Fibroblast of skin of right quadriceps (primary cell): Measurements from ENCODE around the gene ANKRD60.

Experiments
- DNase-seq: peaks from one replicate; pipeline ENCODE4 v3.0.0-alpha.2; 2013

The ANKRD60 gene, protein sequence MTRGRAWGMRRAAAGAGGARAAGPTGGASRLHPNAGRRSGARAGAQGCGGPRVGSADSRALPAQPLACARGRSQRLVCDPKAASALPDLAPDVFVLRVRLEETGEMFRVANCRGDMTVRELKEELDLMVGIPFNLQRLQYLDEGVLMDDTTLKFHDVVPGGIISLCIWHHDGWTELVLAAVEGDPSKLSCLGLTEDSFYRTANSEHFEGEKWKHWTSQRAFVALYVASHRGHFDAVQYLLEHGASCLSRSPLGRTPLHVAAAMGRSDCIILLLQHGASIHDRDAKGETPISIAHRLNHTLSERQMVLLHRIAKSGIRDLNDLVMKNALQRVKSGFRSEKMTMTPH

GRCh38 chr20:58228484-58229197 lies at the start of gene ANKRD60:
Gene ANKRD60 (minus strand): TSS chr20:58228653. CDS start chr20:58228653, 0 bp downstream.
- peak; percentile 64 for DNase-seq

- DNase-seq: no peak
Measured at GRCh38 chr20:58277578-58278472, 49.4 kb upstream of the ANKRD60 start.

DNA sequence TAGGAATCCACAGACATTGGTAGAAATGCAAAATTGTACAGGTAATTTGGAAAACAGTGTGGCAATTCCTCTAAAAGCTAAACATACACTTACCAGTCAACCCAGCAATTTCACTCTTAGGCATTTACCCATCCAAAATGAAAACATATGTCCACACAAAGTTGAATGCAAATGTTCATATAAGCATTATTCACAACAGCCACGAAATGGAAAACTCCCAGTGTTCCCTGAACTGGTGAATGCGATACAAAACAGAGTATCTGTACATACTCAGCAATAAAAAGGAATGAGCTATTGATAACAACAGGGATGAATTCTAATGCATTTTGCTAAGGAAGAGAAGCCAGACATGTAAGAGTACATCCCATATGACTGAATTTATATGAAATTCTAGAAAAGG lies 48.7 kb upstream of the ANKRD60 start:
- DNase-seq: no peak

DNA sequence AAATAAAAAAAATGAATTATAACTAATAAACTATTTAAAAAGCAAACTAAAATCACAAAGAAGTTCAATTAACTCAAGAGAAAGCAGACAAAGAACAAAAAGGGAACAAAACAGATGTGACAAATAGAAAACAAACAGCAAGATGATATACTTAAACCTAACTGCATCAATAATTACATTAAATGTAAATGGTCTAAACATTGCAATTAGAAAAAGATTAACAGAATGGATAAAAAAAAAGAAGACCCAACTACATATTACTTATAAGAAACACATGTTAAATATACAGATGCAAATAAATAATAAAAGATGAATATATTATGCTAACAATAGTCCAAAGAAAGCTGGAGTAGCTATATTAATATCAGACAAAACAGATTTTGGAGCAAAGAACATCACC lies 45.9 kb upstream of the ANKRD60 start:
- DNase-seq: no peak

GRCh38 chr20:58271606-58272351 lies 43.3 kb upstream of the ANKRD60 start:
- DNase-seq: peak; percentile 32

- no peak for DNase-seq
Measured at GRCh38 chr20:58268936-58269619, 40.6 kb upstream of the ANKRD60 start.

- no peak for DNase-seq
Measured at GRCh38 chr20:58268421-58268821, 40.0 kb upstream of the ANKRD60 start.

DNA sequence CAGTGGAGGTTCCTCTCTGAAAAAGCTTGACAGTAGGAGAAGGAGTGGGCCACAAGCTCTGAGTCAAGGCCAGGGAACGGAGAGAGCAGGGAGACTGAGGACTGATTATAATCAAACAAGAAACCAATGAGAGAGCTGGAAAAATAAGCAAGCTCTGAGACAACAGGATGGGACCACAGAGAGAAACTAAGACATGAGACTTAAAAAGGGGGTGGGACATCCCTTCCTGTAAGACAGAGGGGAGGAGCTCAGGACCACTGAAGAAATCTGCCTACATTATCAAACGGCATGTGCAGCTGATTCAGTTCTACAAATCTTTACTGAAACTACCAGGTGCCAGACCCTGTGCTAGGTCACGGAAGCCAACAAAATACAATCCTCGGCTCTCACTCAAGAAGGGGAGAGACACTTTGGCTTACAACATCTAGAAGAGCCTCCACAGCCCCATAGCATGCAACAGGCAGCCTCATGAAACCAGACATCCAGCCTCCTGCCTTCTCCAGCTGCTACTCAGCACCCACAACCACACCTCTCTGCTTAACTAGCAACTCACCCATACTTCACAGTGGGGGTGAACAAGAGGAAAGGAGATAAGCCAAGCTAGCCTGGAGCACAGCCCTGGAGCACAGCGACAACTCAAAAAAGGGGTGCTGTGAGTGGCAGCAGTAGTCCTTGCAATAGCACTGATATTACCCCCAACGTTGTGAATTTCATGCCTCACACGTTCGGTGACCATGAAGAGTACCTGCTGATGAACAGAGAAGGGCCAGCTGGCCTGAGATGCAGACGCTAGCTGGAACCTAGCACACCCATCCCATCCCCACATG lies 39.1 kb upstream of the ANKRD60 start:
- DNase-seq: no peak

DNA sequence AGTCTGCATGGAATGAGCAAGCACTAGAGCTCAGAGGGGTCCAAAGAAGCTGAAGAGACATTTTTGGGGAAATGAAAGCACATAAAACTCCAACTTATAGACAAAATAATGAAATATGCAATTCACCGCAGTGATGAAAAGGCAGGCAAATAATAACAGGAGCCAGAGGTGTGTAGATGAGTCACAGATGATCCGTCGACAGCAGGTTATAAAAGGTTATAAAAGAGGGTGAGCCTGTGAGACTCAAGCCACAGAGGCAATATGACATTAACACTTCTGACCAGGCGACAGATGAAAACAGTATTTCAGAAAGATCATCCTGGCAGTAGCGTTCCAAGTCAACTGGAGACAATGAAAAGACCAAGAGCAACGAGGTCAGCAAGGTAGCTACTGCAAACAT lies 35.8 kb upstream of the ANKRD60 start:
- DNase-seq: no peak

- no peak for DNase-seq
Measured at GRCh38 chr20:58261660-58262059, 33.2 kb upstream of the ANKRD60 start.

DNA sequence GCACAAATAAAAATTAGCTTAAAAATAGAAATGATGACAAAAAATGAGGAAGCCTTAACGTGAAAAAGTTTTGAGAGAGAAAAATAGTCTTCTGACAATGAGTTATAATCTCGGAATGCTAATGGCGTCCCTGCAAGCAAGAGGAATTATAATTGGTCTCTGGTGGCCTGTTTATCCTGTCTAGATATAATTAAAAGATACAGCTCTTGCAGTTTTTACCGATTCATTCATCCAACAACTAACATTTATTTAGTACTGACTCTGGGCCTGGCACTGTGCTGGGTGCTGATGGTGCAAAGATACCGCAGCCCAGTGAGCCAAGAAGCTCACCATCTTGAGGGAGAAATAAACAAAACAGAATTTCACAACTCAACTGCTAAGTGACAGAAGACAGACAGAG lies 31.6 kb upstream of the ANKRD60 start:
- DNase-seq: peak; percentile 31

DNA sequence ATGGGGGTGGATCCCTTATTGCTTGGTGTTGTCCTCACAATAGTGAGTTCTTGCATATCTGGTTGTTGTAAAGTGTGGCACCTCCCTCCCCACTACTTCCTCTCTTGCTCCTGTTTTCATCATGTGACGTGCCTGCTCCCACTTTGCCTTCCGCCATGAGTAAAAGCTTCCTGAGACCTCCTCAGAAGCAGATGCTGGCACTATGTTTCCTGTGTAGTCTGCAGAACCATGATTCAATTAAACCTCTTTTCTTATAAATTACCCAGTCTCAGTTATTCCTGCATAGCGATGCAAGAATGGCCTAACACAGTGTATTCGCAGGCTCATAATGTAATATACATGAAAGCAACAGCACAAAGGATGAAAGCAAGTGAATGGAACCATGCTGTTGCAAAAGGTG lies 28.4 kb upstream of the ANKRD60 start:
- no peak for DNase-seq

DNA sequence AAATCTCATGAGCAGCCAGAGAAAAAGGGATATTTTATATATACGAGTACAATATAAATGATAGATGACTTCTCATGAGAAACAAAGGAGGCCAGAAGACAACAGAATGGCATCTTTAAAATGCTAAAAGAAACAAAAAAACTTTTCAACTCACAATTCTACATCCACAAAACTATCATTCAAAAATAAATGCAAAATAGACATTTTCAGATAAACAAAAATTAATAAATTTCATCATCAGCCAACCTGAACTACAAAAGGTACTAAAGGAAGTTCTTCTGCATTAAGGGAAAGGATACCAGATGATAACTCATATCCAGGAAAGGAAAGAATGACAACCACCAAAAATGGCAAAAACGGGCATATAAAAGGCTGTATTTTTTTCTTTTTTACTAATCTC lies 27.9 kb upstream of the ANKRD60 start:
- no peak for DNase-seq

GRCh38 chr20:58254890-58255289 lies 26.4 kb upstream of the ANKRD60 start:
- DNase-seq: no peak

DNA sequence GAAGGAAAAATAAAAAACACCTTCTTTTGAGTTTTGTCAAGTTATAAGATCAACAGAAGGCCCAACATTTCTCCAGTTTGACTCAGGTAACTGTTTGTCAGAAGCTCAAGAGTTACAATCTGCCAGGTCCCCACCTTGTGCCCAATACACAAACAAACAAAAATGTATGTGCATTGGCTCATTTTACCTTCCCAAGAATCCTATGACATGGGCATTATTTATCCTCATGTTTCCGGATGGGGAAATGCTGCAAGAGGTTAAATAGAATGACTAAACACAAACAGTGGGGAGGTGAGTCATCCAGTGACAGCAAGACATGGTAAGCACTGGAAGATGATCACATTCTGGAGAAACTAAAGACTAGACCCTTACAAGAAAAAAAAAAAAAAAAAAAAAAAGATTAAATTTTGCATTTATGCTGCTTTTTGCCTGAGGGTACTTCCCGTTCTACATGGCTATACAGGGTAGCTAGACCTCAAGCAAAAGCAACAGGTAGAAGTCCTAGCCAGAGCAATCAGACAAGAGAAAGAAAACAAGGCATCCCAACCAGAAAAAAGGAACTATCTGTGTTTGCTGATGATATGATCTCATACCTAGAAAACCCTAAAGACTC lies 23.6 kb upstream of the ANKRD60 start:
- DNase-seq: peak; percentile 89

DNA sequence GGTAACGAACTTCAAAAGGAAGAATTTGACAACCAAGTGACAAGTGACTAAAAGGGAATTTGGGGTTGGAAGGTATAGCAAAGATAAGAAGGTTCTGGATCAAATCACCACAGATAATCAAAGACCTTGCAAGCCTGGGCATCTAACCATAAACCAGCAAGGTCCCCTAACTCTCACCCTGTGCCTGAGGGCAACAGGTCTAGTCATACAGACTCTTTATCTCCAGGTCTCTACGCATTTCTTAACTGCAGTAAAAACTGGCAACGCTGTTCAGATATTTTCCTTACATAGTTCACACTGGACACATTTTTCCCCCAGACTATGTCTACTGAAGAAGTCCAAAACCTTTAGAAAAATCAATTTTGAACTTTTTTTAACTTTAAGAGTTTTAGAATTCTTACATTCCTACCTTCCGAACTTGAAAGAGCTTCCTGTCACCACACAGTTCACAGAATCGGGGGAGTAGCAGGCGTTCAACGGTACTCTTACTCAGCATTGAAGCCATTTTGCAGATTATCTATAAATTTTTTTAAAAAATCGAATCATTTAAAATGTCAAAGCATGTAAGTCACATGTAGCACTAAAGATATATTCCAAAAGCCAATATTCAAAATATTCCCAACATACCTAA lies 23.0 kb upstream of the ANKRD60 start:
- DNase-seq: no peak

GRCh38 chr20:58246346-58246745 lies 17.9 kb upstream of the ANKRD60 start:
- no peak for DNase-seq

- no peak for DNase-seq
Measured at GRCh38 chr20:58245931-58246330, 17.5 kb upstream of the ANKRD60 start.

- DNase-seq: no peak
Measured at GRCh38 chr20:58245181-58245891, 16.9 kb upstream of the ANKRD60 start.
